Measurements from ENCODE around the gene SUSD4. TPM values are rescaled to one million over a fixed set of nuclear protein-coding genes. Genes with fewer than 3 reads are reported as not detected.

SUSD4 gene
- total RNA-seq, 4 donors from 2014 or later = 2.2 to 5.3 (median 2.5) TPM

- Histone ChIP-seq H3K4me1 (no peaks in the 10 kb centered on the region), H3K9me3 (no peaks in the 10 kb centered on the region), H3K27me3 (no peaks in the 10 kb centered on the region), H3K27ac (no peak overlapping the region), H3K36me3 (peaks cover 0 to 7% of the 10 kb centered on the region in 2 donors), H3K4me3 (no peak overlapping the region)
- WGBS, 2 donors (ENCODE audit: low coverage in 1 of 2) = 78 to 100% methylated on average over 5 of the region's 6 CpGs
- TF ChIP-seq POLR2A (IDR thresholded peaks at IDR 0.05) (no peak), EP300 (IDR thresholded peaks at IDR 0.05) (no peak)
- ATAC-seq = no peak
These were observed 138.5 kb downstream of the SUSD4 start for GRCh38 chr1:223225481-223225880.

- H3K36me3 ChIP-seq = peaks cover 0 to 7% of the 10 kb centered on the region in 2 donors
- no peaks in the 10 kb centered on the region for H3K9me3 ChIP-seq
- H3K27me3 ChIP-seq = no peaks in the 10 kb centered on the region
- no CpG with 5 or more reads among the region's 7 CpGs for WGBS, 2 donors (ENCODE audit: low coverage in 1 of 2)
- ATAC-seq = no peak
- no peak for TF ChIP-seq EP300 (IDR thresholded peaks at IDR 0.05)
- no peak for TF ChIP-seq CTCF (IDR thresholded peaks at IDR 0.05)
- no peak for TF ChIP-seq POLR2A (IDR thresholded peaks at IDR 0.05)
- no peak for TF ChIP-seq POLR2AphosphoS5 (IDR thresholded peaks at IDR 0.05)
- no peak overlapping the region for H3K4me3 ChIP-seq
- no peaks in the 10 kb centered on the region for H3K4me1 ChIP-seq
- no peak overlapping the region for H3K27ac ChIP-seq
These were observed 138.9 kb downstream of the SUSD4 start for GRCh38 chr1:223225061-223225460.

- ATAC-seq = no peak
- peaks cover 0 to 2% (median 0%) of the 10 kb centered on the region in 3 donors for H3K9me3 ChIP-seq
- no peaks in the 10 kb centered on the region for H3K27me3 ChIP-seq
- H3K36me3 ChIP-seq = peaks cover 0 to 7% of the 10 kb centered on the region in 2 donors
- no peak overlapping the region for H3K27ac ChIP-seq
- no peaks in the 10 kb centered on the region for H3K4me1 ChIP-seq
- 93% methylated on average over 11 of the region's 13 CpGs; no CpG with 5 or more reads in 1 of the 2 donors for WGBS, 2 donors (ENCODE audit: low coverage in 1 of 2)
- TF ChIP-seq POLR2AphosphoS5 (IDR thresholded peaks at IDR 0.05) (no peak), CTCF (IDR thresholded peaks at IDR 0.05) (no peak), POLR2A (IDR thresholded peaks at IDR 0.05) (no peak), EP300 (IDR thresholded peaks at IDR 0.05) (no peak)
- H3K4me3 ChIP-seq = no peak overlapping the region
These were observed 139.5 kb downstream of the SUSD4 start for GRCh38 chr1:223224465-223224864.

GRCh38 chr1:223223091-223223995, 140.6 kb downstream of the SUSD4 start:
- TF ChIP-seq EP300 (IDR thresholded peaks at IDR 0.05) (no peak), POLR2AphosphoS5 (IDR thresholded peaks at IDR 0.05) (no peak), CTCF (IDR thresholded peaks at IDR 0.05) (no peak), POLR2A (IDR thresholded peaks at IDR 0.05) (no peak)
- no peak for ATAC-seq
- WGBS, 2 donors (ENCODE audit: low coverage in 1 of 2) = 68 to 80% methylated on average over 3 to 4 of the region's 26 CpGs

GRCh38 chr1:223222377-223222776, 141.6 kb downstream of the SUSD4 start:
- WGBS, 2 donors (ENCODE audit: low coverage in 1 of 2) = 73 to 76% methylated on average over 2 of the region's 2 CpGs
- H3K4me3 ChIP-seq = no peak overlapping the region

More at GRCh38 chr1:223223091-223223995, 140.6 kb downstream of the SUSD4 start:
- Histone ChIP-seq H3K36me3 (peaks cover 0 to 7% of the 10 kb centered on the region in 2 donors), H3K4me3 (no peak overlapping the region), H3K4me1 (no peaks in the 10 kb centered on the region), H3K27me3 (no peaks in the 10 kb centered on the region), H3K27ac (no peak overlapping the region), H3K9me3 (peaks cover 0 to 13% (median 0%) of the 10 kb centered on the region in 3 donors)

More at GRCh38 chr1:223222377-223222776, 141.6 kb downstream of the SUSD4 start:
- Histone ChIP-seq H3K4me1 (no peaks in the 10 kb centered on the region), H3K36me3 (peaks cover 0 to 7% of the 10 kb centered on the region in 2 donors), H3K9me3 (peaks cover 0 to 14% (median 0%) of the 10 kb centered on the region in 3 donors), H3K27ac (no peak overlapping the region), H3K27me3 (no peaks in the 10 kb centered on the region)
- ATAC-seq = no peak
- TF ChIP-seq POLR2A (IDR thresholded peaks at IDR 0.05) (no peak), EP300 (IDR thresholded peaks at IDR 0.05) (no peak), POLR2AphosphoS5 (IDR thresholded peaks at IDR 0.05) (no peak), CTCF (IDR thresholded peaks at IDR 0.05) (no peak)

Data from gastroesophageal sphincter (tissue), 4 donors.